ENCODE measurements around the gene KIAA1549.
"Not testable (repeated sequence)": the region's sequence is repeated elsewhere in the genome, so short reads cannot be mapped to it uniquely, and the experiment has no call there.

KIAA1549 gene

DNA sequence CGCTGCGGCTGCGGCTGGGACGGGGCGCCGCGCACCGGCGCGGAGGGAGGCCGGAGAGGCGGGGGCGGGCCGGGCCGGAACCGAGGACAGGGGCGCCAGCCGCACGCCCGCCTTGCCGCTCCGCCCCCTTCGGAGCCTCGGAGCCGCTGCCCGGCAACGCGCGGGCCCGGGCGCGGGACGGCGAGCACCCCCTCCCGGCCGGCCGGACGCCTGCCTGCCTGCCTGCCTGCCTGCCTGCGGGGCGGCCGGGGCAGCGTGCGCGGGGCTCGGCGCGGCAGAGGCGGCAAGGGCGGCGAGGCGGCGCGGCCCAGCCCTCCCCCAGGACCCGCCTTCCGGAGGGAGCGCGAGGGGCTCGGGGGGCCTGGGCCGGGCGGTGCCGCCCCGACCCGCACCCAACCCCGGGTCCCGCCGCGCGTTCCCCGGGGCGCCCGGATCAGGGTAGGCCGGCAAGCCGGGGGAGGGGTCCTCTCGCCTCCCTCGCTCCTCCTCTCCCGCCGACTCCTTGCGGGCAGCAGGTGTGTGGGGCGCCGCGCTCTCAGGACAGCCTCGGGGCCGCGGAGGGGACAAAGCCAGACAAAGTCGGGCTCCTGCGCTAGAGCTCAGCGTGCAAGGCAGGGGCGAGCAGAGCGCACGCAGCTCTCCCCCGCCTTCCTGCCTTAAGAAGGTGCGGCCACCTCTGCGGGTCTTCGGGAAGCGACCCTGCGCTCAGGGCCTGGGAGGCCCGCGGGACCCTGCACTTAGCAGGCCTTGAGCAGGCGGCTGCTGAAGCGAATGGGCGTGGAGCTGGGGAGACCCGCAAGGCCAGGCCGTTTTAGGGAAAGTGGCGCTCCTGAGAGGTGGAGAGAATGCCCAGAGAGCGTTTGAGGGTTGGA, at the start of gene KIAA1549:
Gene KIAA1549, minus strand, starts transcription at position 58 of the 872 bp plus-strand sequence. CDS start 120 bp downstream, outside the sequence.
- Mint-ChIP-seq H3K36me3 (no peaks in the 10 kb centered on the region), H3K27me3 (peaks cover 50% of the 10 kb centered on the region), H3K9me3 (no peaks in the 10 kb centered on the region), H3K4me3 (peak within 1 kb of the TSS; percentile 90), H3K4me1 (peaks cover 18% of the 10 kb centered on the region), H3K27ac (peak within 1 kb of the TSS; percentile 59)
- ATAC-seq, result peak; percentile 89

DNA sequence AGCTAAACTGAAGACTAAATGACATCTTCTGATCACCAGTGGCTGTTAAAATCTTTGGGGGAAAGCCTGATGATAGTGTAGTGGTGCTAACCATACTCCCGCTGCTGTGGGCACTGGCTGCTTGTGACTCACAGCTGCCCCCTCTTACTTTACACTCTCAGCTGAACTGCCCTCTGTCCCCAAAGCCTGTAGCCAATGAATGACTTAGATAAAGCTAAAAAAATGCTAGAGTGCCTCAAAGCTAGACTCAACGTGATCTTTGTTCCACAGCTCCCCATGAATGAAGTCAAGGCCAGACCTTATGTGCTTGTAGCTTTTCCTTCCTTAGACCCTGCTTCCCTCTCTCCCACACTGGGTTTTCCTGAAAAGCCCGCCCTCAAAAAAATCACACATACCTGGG, 48.2 kb upstream of the KIAA1549 start:
- Mint-ChIP-seq H3K4me3 (no peak overlapping the region), H3K36me3 (peaks cover 41% of the 10 kb centered on the region), H3K4me1 (peaks cover 6% of the 10 kb centered on the region), H3K9me3 (no peaks in the 10 kb centered on the region), H3K27ac (no peak overlapping the region), H3K27me3 (no peaks in the 10 kb centered on the region)
- no peak for ATAC-seq

DNA sequence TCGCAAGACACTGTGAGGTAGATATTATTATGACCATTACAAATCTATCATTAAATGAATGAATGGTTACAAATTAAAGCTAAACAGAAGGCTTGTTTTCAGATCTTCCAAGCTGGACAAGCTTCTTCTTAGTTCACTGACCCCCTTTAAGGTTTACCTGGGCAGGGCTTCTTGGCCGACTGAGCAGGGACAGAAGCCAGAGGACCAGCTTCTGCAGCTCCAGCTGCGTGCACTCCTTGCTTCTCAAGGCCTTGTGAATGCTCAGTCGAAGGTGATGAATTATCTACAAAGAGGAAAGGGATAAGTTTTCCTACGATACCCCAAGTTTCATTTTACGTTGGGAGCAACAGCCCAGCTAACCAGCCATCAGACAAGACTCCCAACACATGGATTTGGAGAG, 45.4 kb upstream of the KIAA1549 start:
- H3K9me3 Mint-ChIP-seq, result no peaks in the 10 kb centered on the region
- no peak overlapping the region for H3K27ac Mint-ChIP-seq
- ATAC-seq, result no peak

GRCh38 chr7:139025861-139026260, 44.7 kb upstream of the KIAA1549 start:
- H3K27me3 Mint-ChIP-seq, H3K4me1 Mint-ChIP-seq, ATAC-seq, H3K27ac Mint-ChIP-seq, H3K9me3 Mint-ChIP-seq, H3K4me3 Mint-ChIP-seq: not testable (repeated sequence)
- peaks cover 50% of the 10 kb centered on the region for H3K36me3 Mint-ChIP-seq

More for the DNA sequence above, 45.4 kb upstream of the KIAA1549 start:
- Mint-ChIP-seq H3K36me3 (peaks cover 50% of the 10 kb centered on the region), H3K4me1 (no peaks in the 10 kb centered on the region), H3K27me3 (no peaks in the 10 kb centered on the region), H3K4me3 (no peak overlapping the region)

DNA sequence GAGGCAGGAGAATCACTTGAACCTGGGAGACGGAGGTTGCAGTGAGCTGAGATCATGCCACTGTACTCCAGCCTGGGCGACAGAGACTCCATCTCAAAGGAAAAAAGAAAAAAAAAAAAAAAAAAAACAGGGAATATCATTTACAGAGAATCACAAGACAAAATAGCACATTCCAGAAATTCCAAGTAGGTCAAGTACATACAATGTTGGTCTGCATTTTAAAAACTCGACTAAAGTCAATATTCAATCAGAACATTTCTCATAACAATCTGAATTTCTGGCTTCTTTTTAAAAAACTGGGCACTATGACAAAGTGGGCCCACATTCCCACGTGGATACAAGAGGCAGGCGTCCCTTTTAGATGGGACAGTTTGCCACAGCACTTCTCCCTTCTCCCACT, 41.9 kb upstream of the KIAA1549 start:
- Mint-ChIP-seq H3K36me3 (peaks cover 31% of the 10 kb centered on the region), H3K4me1 (no peaks in the 10 kb centered on the region), H3K9me3 (no peaks in the 10 kb centered on the region), H3K4me3 (no peak overlapping the region), H3K27ac (no peak overlapping the region), H3K27me3 (no peaks in the 10 kb centered on the region)
- ATAC-seq, result no peak

- no peak for ATAC-seq
- Mint-ChIP-seq H3K27ac (no peak overlapping the region), H3K27me3 (no peaks in the 10 kb centered on the region), H3K4me1 (peaks cover 2% of the 10 kb centered on the region), H3K9me3 (no peaks in the 10 kb centered on the region), H3K36me3 (peaks cover 26% of the 10 kb centered on the region), H3K4me3 (no peak overlapping the region)
Observed at GRCh38 chr7:139022286-139022685, 41.1 kb upstream of the KIAA1549 start.

GRCh38 chr7:139018910-139019309, 37.7 kb upstream of the KIAA1549 start:
- peak overlapping the region; percentile 22 for H3K27ac Mint-ChIP-seq
- H3K4me1 Mint-ChIP-seq, result peaks cover 6% of the 10 kb centered on the region
- ATAC-seq, result no peak
- H3K27me3 Mint-ChIP-seq, result peaks cover 15% of the 10 kb centered on the region
- H3K4me3 Mint-ChIP-seq, result no peak overlapping the region
- no peaks in the 10 kb centered on the region for H3K9me3 Mint-ChIP-seq
- peaks cover 9% of the 10 kb centered on the region for H3K36me3 Mint-ChIP-seq

- Mint-ChIP-seq H3K4me1 (peaks cover 6% of the 10 kb centered on the region), H3K27ac (no peak overlapping the region), H3K36me3 (peaks cover under 1% of the 10 kb centered on the region), H3K9me3 (no peaks in the 10 kb centered on the region), H3K4me3 (no peak overlapping the region), H3K27me3 (peaks cover 21% of the 10 kb centered on the region)
- ATAC-seq, result peak; percentile 81
Observed at GRCh38 chr7:139016931-139017511, 35.8 kb upstream of the KIAA1549 start.

DNA sequence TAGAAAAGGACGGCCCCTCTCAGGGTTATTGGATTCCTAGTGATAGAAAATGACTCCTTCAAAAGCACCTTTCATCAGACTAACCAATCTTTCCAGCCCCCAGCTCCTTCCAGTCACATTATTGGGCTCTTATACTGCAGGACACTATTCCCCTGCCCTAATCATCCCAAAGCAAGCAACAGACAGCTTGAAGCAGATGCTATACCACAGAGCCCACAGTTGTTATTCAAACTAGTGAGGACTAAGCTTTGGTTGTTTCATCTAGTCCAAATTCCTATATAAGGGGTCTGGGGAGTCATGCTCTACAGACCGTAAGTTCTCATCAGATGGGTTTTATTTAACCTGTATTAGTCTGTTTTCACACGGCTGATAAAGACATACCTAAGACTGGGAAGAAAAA, 30.2 kb upstream of the KIAA1549 start:
- H3K27me3 Mint-ChIP-seq, result peaks cover 21% of the 10 kb centered on the region
- no peak for ATAC-seq
- no peak overlapping the region for H3K4me3 Mint-ChIP-seq
- H3K4me1 Mint-ChIP-seq, result no peaks in the 10 kb centered on the region
- no peaks in the 10 kb centered on the region for H3K9me3 Mint-ChIP-seq
- no peak overlapping the region for H3K27ac Mint-ChIP-seq
- H3K36me3 Mint-ChIP-seq, result no peaks in the 10 kb centered on the region

DNA sequence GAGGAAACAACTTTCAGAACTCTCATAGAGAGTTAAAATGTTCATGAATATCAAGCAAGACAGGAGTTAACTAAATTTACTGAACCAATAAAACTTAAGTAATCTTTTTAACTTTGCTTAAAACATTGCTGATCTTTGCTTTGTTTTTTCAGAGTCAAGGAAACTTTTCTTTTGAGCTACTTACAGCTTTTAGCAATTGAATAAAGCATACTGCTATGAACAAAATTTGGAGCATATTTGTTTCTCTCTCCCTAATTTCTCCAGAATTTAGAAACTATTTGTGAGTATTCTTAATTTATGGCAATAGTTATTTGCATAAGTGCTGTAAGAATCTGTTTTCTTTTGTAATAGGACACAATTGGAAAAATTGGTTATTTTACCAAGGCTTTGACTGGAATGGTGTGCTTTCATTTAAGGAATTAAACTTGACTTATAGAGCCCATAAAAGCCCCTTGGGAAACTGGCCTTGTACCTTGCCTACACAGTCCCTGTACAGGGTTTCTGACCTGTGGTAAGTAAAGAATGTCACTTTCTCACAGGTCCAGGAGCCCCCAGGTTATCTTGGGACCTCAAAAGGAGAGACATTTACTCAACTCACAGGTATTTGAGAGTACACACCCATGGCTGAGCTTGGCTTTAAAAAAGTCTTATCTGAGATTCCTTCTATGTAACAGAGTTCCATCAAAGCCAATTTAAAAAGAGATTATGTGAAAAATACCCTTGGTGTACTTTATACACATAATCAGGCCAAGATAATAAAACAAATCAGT, 23.3 kb upstream of the KIAA1549 start:
- ATAC-seq, result no peak

DNA sequence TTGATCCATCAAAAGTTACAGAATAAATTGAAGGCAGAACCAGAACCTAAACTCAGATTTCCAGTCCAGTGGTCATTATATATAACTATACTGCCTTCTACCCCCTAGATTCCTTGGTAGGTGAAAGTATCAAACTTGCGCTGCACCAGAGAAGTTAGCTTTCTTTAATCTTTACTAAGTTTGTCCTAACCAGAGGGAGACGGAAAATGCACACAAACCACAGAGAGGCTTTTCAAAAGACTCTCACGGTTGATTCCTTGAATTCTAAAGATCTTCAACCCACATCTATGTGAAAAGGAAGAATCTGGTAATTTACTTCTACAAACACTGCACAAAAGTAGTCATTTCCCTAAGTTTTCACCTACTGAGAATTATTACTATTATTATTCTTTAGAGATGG, 18.2 kb upstream of the KIAA1549 start:
- H3K27ac Mint-ChIP-seq, result no peak overlapping the region
- no peak for ATAC-seq
- H3K4me3 Mint-ChIP-seq, result no peak overlapping the region
- H3K9me3 Mint-ChIP-seq, result peaks cover 8% of the 10 kb centered on the region
- H3K27me3 Mint-ChIP-seq, result peaks cover 48% of the 10 kb centered on the region
- no peaks in the 10 kb centered on the region for H3K36me3 Mint-ChIP-seq
- no peaks in the 10 kb centered on the region for H3K4me1 Mint-ChIP-seq

More for the DNA sequence above, 23.3 kb upstream of the KIAA1549 start:
- no peak overlapping the region for H3K27ac Mint-ChIP-seq
- H3K9me3 Mint-ChIP-seq, result peaks cover 13% of the 10 kb centered on the region
- H3K36me3 Mint-ChIP-seq, result no peaks in the 10 kb centered on the region
- H3K4me1 Mint-ChIP-seq, result no peaks in the 10 kb centered on the region
- H3K4me3 Mint-ChIP-seq, result no peak overlapping the region
- H3K27me3 Mint-ChIP-seq, result peaks cover 29% of the 10 kb centered on the region

GRCh38 chr7:138992052-138992531, 10.9 kb upstream of the KIAA1549 start:
- no peaks in the 10 kb centered on the region for H3K4me1 Mint-ChIP-seq
- ATAC-seq, result no peak
- peaks cover 28% of the 10 kb centered on the region for H3K27me3 Mint-ChIP-seq
- peaks cover 6% of the 10 kb centered on the region for H3K9me3 Mint-ChIP-seq
- no peaks in the 10 kb centered on the region for H3K36me3 Mint-ChIP-seq
- no peak overlapping the region for H3K4me3 Mint-ChIP-seq
- H3K27ac Mint-ChIP-seq, result no peak overlapping the region

GRCh38 chr7:138987686-138988085, 6.5 kb upstream of the KIAA1549 start:
- no peak for ATAC-seq
- H3K36me3 Mint-ChIP-seq, result no peaks in the 10 kb centered on the region
- H3K4me1 Mint-ChIP-seq, result no peaks in the 10 kb centered on the region
- H3K27ac Mint-ChIP-seq, result no peak overlapping the region
- peaks cover 6% of the 10 kb centered on the region for H3K9me3 Mint-ChIP-seq
- H3K27me3 Mint-ChIP-seq, result peaks cover 24% of the 10 kb centered on the region
- no peak overlapping the region for H3K4me3 Mint-ChIP-seq

DNA sequence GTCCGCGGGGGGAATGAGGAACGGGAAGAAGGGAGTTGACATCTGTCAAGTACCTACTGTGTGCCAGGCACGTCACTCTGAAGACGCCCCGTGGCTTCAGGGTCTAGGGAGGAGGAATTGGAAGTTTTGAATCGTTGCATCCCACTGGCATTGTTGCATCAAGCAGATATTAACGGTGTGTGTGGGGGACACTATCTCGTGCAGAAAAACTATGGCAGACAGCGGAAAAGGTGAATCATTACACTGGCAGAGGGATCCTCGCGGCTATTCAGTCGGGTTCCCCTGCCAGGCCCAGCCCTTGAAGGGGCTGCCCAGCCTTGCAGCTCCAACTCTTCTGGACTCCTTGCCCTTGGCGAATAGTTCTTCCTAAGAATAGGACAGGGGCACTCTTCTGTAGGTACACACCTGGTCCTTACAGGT, 1.0 kb upstream of the KIAA1549 start:
- H3K27ac Mint-ChIP-seq, result no peak overlapping the region
- ATAC-seq, result no peak
- H3K36me3 Mint-ChIP-seq, result no peaks in the 10 kb centered on the region
- peak overlapping the region; percentile 65 for H3K4me3 Mint-ChIP-seq
- H3K9me3 Mint-ChIP-seq, result no peaks in the 10 kb centered on the region
- peaks cover 50% of the 10 kb centered on the region for H3K27me3 Mint-ChIP-seq
- H3K4me1 Mint-ChIP-seq, result peaks cover 18% of the 10 kb centered on the region

Measured in stimulated activated memory B cell treated with anti-CD40 and anti-IgM and Interleukin-4, amounts not matched to agents 10 μg/mL and 1 μg/mL and 100 μg/mL, for 72 hours (primary cell).